Gastroesophageal sphincter (tissue), 4 donors: Measurements from ENCODE around the gene SLC13A4. TPM values are rescaled to one million over a fixed set of nuclear protein-coding genes. Genes with fewer than 3 reads are reported as not detected.

Source experiments
- ATAC-seq: fragments of 150-250 bp; one replicate; pipeline ENCODE4 v1.9.1; 2016; ENCODE audit warnings: mild to moderate bottlenecking, moderate library complexity
- H3K27ac ChIP-seq, 4 donors: fragments of 200-600 bp; sonication (generic) in 3 of 4; 1 replicate in 3 of 4; 2 replicates in 1 of 4; pipeline ENCODE4 v1.5.1; 2016 to 2019
- H3K27me3 ChIP-seq: fragments of 200-600 bp; sonication (generic); one replicate; pipeline ENCODE4 v1.5.1; 2019
- H3K36me3 ChIP-seq, 2 donors: fragments of 200-600 bp; sonication (generic); one replicate each; pipeline ENCODE4 v1.5.1; 2019; ENCODE audit warnings: control low read depth in 1 of 2
- H3K4me1 ChIP-seq, 3 donors: fragments of 200-600 bp; sonication (generic); 1 replicate in 2 of 3; 2 replicates in 1 of 3; pipeline ENCODE4 v1.5.1; 2016 to 2019; ENCODE audit warnings: control low read depth in 2 of 3
- H3K4me3 ChIP-seq, 2 donors: fragments of 200-600 bp; sonication (generic); one replicate each; pipeline ENCODE4 v1.5.1; 2019; ENCODE audit warnings: mild to moderate bottlenecking in 1 of 2, moderate library complexity in 1 of 2
- H3K9me3 ChIP-seq, 3 donors: fragments of 200-600 bp; sonication (generic); one replicate each; pipeline ENCODE4 v1.5.1; 2017 to 2019; ENCODE audit warnings: control low read depth in 2 of 3
- CTCF ChIP-seq, 4 experiments: fragments of 200-600 bp in 2 of 4; fragments of 450-650 bp in 2 of 4; sonication (generic) in 1 of 4; IDR thresholded peaks; one replicate each; pipeline ENCODE4 v1.5.1; 2017 to 2019; ENCODE audit warnings: antibody characterized with exemption in 4 of 4, mild to moderate bottlenecking in 2 of 4, moderate library complexity in 2 of 4
- EP300 ChIP-seq: sonication (generic); formaldehyde crosslinking; IDR thresholded peaks from one replicate; pipeline ENCODE4 v1.6.1; 2017; ENCODE audit warnings: antibody characterized with exemption, mild to moderate bottlenecking
- POLR2A ChIP-seq, 2 donors: fragments of 450-650 bp; IDR thresholded peaks; one replicate each; pipeline ENCODE4 v1.6.1; 2017; ENCODE audit warnings: antibody characterized with exemption in 2 of 2, mild to moderate bottlenecking in 2 of 2, moderate library complexity in 1 of 2
- POLR2AphosphoS5 ChIP-seq: sonication (generic); formaldehyde crosslinking; IDR thresholded peaks from one replicate; pipeline ENCODE4 v1.6.1; 2017; ENCODE audit warnings: antibody characterized with exemption
- WGBS, 2 donors: methylation state at CpG; one replicate each; pipeline ENCODE4 v1.1.5; 2018; ENCODE audit warnings: low coverage in 1 of 2; 5-methylcytosine and 5-hydroxymethylcytosine counted together
- total RNA-seq, 4 donors: library from RNA; depleted of rRNA; stranded (reverse); fragments of >200 nt; gene quantifications; one replicate each; pipeline ENCODE4 v1.1.0, GENCODE V29; 2016

The SLC13A4 gene
- total RNA-seq, 4 donors from 2014 or later: 0.27 to 1.7 TPM; not detected in 2

- H3K4me3 ChIP-seq: peak overlapping the region in 1 of 2 donors; percentile 25
- no peak for TF ChIP-seq POLR2AphosphoS5
- TF ChIP-seq POLR2A (IDR thresholded peaks at IDR 0.05): no peak
- no peak for TF ChIP-seq EP300
- TF ChIP-seq CTCF (IDR thresholded peaks at IDR 0.05): no peak
- 83 to 84% methylated on average over 1 to 8 of the region's 8 CpGs for WGBS, 2 donors
- H3K36me3 ChIP-seq: no peaks in the 10 kb centered on the region
- no peaks in the 10 kb centered on the region for H3K27me3 ChIP-seq
- peaks cover 0 to 17% (median 3%) of the 10 kb centered on the region in 3 donors for H3K4me1 ChIP-seq
- peak overlapping the region in 2 of 4 donors; percentile 10 to 76 for H3K27ac ChIP-seq
- no peaks in the 10 kb centered on the region for H3K9me3 ChIP-seq
- ATAC-seq: no peak
These were observed 19.4 kb upstream of the SLC13A4 start for GRCh38 chr7:135747366-135747765.

GRCh38 chr7:135745703-135746312 lies 17.8 kb upstream of the SLC13A4 start:
- TF ChIP-seq POLR2AphosphoS5 (peak; percentile 28), CTCF (IDR thresholded peaks at IDR 0.05) (no peak), EP300 (no peak), POLR2A (IDR thresholded peaks at IDR 0.05) (no peak)
- WGBS, 2 donors: 32 to 53% methylated on average over 9 of the region's 9 CpGs
- H3K27me3 ChIP-seq: no peaks in the 10 kb centered on the region
- H3K4me1 ChIP-seq: peaks cover 0 to 17% (median 3%) of the 10 kb centered on the region in 3 donors
- H3K9me3 ChIP-seq: no peaks in the 10 kb centered on the region
- peak overlapping the region in 3 of 4 donors; percentile 18 to 66 (median 49) for H3K27ac ChIP-seq
- H3K4me3 ChIP-seq: no peak overlapping the region
- H3K36me3 ChIP-seq: no peaks in the 10 kb centered on the region
- peak; percentile 81 for ATAC-seq

GRCh38 chr7:135744938-135745702 lies 17.1 kb upstream of the SLC13A4 start:
- Histone ChIP-seq H3K4me1 (peaks cover 0 to 17% (median 3%) of the 10 kb centered on the region in 3 donors), H3K9me3 (no peaks in the 10 kb centered on the region), H3K27ac (peak overlapping the region in 3 of 4 donors; percentile 29 to 66 (median 49)), H3K36me3 (no peaks in the 10 kb centered on the region), H3K4me3 (no peak overlapping the region), H3K27me3 (no peaks in the 10 kb centered on the region)
- 62 to 86% methylated on average over 5 to 8 of the region's 8 CpGs for WGBS, 2 donors
- no peak for TF ChIP-seq POLR2A (IDR thresholded peaks at IDR 0.05)
- TF ChIP-seq CTCF (IDR thresholded peaks at IDR 0.05): no peak
- ATAC-seq: no peak

GRCh38 chr7:135743907-135744731 lies 16.1 kb upstream of the SLC13A4 start:
- no peaks in the 10 kb centered on the region for H3K36me3 ChIP-seq
- no peak overlapping the region for H3K4me3 ChIP-seq
- H3K9me3 ChIP-seq: no peaks in the 10 kb centered on the region
- H3K27me3 ChIP-seq: no peaks in the 10 kb centered on the region
- ATAC-seq: no peak
- H3K4me1 ChIP-seq: peaks cover 0 to 13% (median 3%) of the 10 kb centered on the region in 3 donors
- WGBS, 2 donors: 32 to 51% methylated on average over 9 of the region's 14 CpGs
- peak overlapping the region in 2 of 4 donors; percentile 29 to 66 for H3K27ac ChIP-seq
- TF ChIP-seq EP300: no peak
- no peak for TF ChIP-seq CTCF (IDR thresholded peaks at IDR 0.05)
- TF ChIP-seq POLR2A (IDR thresholded peaks at IDR 0.05): no peak
- TF ChIP-seq POLR2AphosphoS5: no peak
